ENCODE data around the gene SEPTIN8. TPM values are rescaled to one million over a fixed set of nuclear protein-coding genes. Genes with fewer than 3 reads are reported as not detected.

Gene SEPTIN8
- total RNA-seq, 1 experiment from 2014 or later, result 24.2 TPM

DNA sequence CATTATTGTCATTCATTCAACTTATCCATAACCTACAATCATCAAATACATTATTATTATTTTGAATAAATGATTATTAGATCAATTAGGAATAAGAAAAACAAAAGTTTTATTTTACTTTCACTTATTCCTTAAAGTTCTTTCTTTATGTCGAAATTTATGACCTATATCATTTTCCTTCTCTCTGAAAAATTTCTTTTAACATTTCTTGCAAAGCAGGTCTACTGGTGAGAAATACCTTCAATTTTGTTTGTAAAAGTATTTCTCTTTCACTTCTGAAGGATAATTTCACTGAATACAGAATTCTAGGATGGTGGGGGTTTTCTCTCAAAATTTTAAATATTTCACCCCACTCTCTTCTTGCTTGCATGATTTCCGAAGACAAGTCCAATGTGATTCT is 32.4 kb downstream of the SEPTIN8 start:
- ChIA-PET POLR2A (ENCODE audit: unreplicated experiment) (no interaction called here), CTCF (no interaction called here)
- Histone ChIP-seq H4K20me1 (ENCODE audit: insufficient read depth) (no peaks in the 10 kb centered on the region), H2AFZ (no peak overlapping the region), H3K9me2 (ENCODE audit: insufficient read depth) (no peaks in the 10 kb centered on the region), H3K9me3 (ENCODE audit: insufficient read depth, low read depth) (no peaks in the 10 kb centered on the region), H3K4me2 (no peak overlapping the region), H3K36me3 (ENCODE audit: low read depth) (no peaks in the 10 kb centered on the region), H3K4me3 (no peak overlapping the region), H3K4me1 (replicated peaks; ENCODE audit: insufficient read depth) (no peaks in the 10 kb centered on the region), H3K27ac (no peak overlapping the region), H3K27me3 (ENCODE audit: insufficient read depth, low read depth) (no peaks in the 10 kb centered on the region), H3F3A (ENCODE audit: insufficient read depth, low read depth) (peaks cover 5% of the 10 kb centered on the region; the same call in 1 of the 2 replicates), H3K79me2 (ENCODE audit: low read depth) (no peaks in the 10 kb centered on the region)
- DNase-seq, result no peak
- BruUV-seq (replicated peaks), result no TSS peak
- no peak for TF ChIP-seq EZH2 (IDR thresholded peaks at IDR 0.05; ENCODE audit: low read depth)
- TF ChIP-seq, protein P1, sequence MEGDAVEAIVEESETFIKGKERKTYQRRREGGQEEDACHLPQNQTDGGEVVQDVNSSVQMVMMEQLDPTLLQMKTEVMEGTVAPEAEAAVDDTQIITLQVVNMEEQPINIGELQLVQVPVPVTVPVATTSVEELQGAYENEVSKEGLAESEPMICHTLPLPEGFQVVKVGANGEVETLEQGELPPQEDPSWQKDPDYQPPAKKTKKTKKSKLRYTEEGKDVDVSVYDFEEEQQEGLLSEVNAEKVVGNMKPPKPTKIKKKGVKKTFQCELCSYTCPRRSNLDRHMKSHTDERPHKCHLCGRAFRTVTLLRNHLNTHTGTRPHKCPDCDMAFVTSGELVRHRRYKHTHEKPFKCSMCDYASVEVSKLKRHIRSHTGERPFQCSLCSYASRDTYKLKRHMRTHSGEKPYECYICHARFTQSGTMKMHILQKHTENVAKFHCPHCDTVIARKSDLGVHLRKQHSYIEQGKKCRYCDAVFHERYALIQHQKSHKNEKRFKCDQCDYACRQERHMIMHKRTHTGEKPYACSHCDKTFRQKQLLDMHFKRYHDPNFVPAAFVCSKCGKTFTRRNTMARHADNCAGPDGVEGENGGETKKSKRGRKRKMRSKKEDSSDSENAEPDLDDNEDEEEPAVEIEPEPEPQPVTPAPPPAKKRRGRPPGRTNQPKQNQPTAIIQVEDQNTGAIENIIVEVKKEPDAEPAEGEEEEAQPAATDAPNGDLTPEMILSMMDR (conservative IDR thresholded peaks at IDR 0.05), result no peak
- intact Hi-C loops (cut with micrococcal nuclease; ENCODE audit: unreplicated experiment), result no loop called here

DNA sequence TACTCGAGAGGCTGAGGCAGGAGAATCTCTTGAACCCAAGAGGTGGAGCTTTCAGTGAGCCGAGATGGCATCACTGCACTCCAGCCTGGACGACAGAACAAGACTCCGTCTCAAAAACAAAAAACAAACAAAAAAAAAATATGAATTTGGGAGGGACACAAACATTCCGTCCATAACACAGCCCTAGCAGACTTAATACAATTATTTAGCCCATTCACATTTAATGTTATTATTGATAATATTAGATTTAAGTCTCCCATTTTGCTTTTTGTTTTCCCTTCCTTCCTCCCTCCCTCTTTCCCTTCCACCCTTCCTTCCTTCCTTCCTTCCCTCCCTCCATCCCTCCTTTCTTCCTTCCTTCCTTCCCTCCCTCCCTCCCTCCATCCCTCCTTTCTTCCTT is 34.4 kb downstream of the SEPTIN8 start:
- CTCF ChIA-PET, result no interaction called here
- peaks cover 5% of the 10 kb centered on the region; the same call in 1 of the 2 replicates for H3F3A ChIP-seq (ENCODE audit: insufficient read depth, low read depth)
- H2AFZ ChIP-seq, result no peak overlapping the region
- H3K4me3 ChIP-seq, result no peak overlapping the region
- H3K27me3 ChIP-seq (ENCODE audit: insufficient read depth, low read depth), result no peaks in the 10 kb centered on the region
- POLR2A ChIA-PET (ENCODE audit: unreplicated experiment), result no interaction called here
- DNase-seq, result no peak
- H3K79me2 ChIP-seq (ENCODE audit: low read depth), result no peaks in the 10 kb centered on the region
- H3K4me1 ChIP-seq (replicated peaks; ENCODE audit: insufficient read depth), result peaks cover 6% of the 10 kb centered on the region
- TF ChIP-seq, protein P1 (conservative IDR thresholded peaks at IDR 0.05), result no peak
- no peak for TF ChIP-seq EZH2 (IDR thresholded peaks at IDR 0.05; ENCODE audit: low read depth)
- no peaks in the 10 kb centered on the region for H4K20me1 ChIP-seq (ENCODE audit: insufficient read depth)
- H3K36me3 ChIP-seq (ENCODE audit: low read depth), result no peaks in the 10 kb centered on the region
- H3K9me3 ChIP-seq (ENCODE audit: insufficient read depth, low read depth), result no peaks in the 10 kb centered on the region
- H3K4me2 ChIP-seq, result no peak overlapping the region
- intact Hi-C loops (cut with micrococcal nuclease; ENCODE audit: unreplicated experiment), result no loop called here
- H3K9me2 ChIP-seq (ENCODE audit: insufficient read depth), result no peaks in the 10 kb centered on the region
- no peak overlapping the region for H3K27ac ChIP-seq
- no TSS peak for BruUV-seq (replicated peaks)

DNA sequence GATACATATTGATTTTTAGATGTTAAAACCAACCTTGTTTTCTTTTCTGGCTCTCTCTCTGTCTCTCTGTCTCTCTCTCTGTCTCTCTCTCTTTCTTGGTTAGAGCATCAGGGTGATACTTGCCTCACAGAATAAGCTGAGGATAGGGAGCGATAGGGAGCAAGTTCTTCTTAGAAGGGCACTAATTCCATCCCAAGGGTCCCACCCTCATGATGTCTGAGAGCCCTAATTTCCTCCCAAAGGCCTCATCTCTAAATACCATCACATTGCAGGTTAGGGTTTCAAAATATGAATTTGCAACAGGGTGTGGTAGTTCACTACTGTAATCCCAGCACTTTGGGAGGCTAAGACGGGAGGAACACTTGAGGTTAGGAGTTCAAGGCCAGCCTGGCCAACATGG is 34.9 kb downstream of the SEPTIN8 start:
- no peaks in the 10 kb centered on the region for H3K36me3 ChIP-seq (ENCODE audit: low read depth)
- ChIA-PET POLR2A (ENCODE audit: unreplicated experiment) (no interaction called here), CTCF (no interaction called here)
- no peaks in the 10 kb centered on the region for H4K20me1 ChIP-seq (ENCODE audit: insufficient read depth)
- no peak for DNase-seq
- no peaks in the 10 kb centered on the region for H3K9me2 ChIP-seq (ENCODE audit: insufficient read depth)
- no peak overlapping the region for H3K4me3 ChIP-seq
- H2AFZ ChIP-seq, result no peak overlapping the region
- no peaks in the 10 kb centered on the region for H3K9me3 ChIP-seq (ENCODE audit: insufficient read depth, low read depth)
- H3K27ac ChIP-seq, result no peak overlapping the region
- no TSS peak for BruUV-seq (replicated peaks)
- H3K4me1 ChIP-seq (replicated peaks; ENCODE audit: insufficient read depth), result peaks cover 6% of the 10 kb centered on the region
- H3K79me2 ChIP-seq (ENCODE audit: low read depth), result no peaks in the 10 kb centered on the region; the same call in 1 of the 2 replicates
- intact Hi-C loops (cut with micrococcal nuclease; ENCODE audit: unreplicated experiment), result no loop called here
- no peak overlapping the region for H3K4me2 ChIP-seq
- TF ChIP-seq, protein P1 (conservative IDR thresholded peaks at IDR 0.05), result no peak
- TF ChIP-seq EZH2 (IDR thresholded peaks at IDR 0.05; ENCODE audit: low read depth), result no peak
- H3K27me3 ChIP-seq (ENCODE audit: insufficient read depth, low read depth), result no peaks in the 10 kb centered on the region
- peaks cover 5% of the 10 kb centered on the region; the same call in 1 of the 2 replicates for H3F3A ChIP-seq (ENCODE audit: insufficient read depth, low read depth)

Data from PC-9 (cell line).